ENCODE measurements around the gene CYREN.

The CYREN gene

DNA sequence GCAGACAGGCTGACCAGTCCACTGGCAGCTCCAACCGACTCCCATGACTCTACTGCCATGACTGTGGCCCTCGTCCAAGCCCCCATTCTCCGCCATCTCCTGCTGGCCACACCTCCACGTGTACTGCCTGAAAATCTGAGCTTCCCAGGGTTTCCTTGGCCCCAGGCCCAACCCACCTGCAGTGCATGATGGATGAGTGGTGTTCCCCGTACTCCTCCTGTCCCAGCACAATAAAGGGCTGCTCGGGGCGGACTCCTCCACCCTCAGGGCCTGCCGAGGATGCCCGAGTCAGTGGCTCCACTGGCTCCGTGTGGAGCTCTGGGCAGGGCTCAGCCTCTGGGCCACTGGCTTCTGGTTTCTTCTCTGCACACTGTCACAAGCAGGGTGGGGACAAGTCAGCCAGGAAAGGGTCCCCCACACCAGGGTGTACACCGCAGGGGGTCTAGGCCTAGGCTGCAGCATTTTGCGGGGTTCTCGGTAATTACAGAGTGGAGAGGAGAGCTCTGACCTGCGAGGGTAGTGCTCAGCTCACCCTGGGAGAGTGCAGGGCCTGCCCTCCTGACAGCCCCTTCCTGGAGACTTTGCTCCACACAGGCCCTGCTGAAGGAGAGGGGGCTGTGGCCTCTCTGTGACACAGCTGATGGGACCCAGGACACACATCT is 25.6 kb upstream of the CYREN start:
- DNase-seq, result no peak

DNA sequence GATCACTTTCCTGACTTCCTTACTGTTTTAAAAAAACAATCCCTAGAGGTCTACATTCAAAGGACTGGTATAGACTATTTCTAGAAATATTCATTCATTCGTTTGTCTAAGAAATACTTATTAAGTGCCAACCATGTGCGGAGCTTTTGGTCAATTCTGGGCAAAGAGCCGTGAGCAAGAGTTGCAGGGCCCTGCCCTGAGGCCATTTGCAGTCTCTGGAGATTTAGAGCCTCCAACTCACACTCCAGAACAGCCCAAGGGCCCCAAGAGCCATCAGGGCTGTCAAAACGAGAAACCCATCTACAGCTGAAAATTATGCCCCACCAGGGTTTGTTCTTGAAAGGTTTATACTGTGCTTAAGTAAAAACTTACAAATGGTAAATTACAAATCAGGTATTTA is 24.6 kb upstream of the CYREN start:
- no peak for DNase-seq

DNA sequence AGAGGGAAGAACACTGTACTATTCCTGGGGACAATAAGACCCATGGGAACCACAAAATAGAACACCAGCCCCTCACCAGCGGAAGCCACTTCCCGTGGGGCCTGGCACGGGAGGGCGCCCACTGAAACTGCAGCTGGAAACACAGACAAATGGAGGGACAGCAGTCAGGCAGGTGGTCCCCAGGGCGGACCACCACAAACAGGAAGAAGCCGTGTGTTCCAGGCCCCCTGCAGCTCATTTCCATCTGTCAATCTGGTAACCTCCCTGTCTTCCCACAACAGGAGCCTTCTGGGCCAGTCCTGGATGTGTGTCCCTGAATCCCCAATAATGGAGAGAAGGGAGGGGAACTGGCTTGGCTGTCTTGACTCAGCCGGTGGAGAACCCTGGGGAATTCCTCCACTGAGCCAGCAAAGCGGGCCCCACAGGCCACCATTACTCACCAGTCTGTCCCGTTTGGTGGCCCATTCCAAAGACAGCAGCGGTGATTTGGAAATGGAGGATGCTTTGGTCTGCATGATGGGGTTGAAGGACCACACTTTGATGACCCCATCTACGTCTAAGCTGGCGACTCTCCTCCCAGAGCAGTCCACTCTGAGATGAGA is 24.1 kb upstream of the CYREN start:
- DNase-seq, result no peak

DNA sequence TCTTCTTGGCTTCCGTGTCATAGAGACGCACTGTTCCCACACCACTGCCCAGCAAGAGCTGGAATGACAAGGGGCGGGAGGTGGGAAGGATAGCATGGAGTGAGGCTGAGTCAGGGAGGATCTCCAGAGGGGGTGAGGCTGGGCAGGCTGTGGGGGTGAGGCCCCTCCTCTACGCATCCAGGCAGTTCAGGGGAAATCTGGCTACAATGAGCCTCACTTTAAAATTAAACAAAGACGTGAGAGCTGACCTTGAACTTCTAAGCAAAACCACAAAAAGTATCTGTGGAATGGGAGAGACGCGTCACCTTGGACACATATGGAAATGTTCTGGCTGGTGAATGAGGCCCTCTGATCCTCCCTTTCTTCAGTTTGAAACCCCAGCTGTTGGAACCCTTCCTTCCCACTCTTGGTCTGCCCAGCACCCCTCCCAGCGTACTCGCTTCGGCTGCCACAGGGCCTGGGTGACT is 23.1 kb upstream of the CYREN start:
- DNase-seq, result no peak

DNA sequence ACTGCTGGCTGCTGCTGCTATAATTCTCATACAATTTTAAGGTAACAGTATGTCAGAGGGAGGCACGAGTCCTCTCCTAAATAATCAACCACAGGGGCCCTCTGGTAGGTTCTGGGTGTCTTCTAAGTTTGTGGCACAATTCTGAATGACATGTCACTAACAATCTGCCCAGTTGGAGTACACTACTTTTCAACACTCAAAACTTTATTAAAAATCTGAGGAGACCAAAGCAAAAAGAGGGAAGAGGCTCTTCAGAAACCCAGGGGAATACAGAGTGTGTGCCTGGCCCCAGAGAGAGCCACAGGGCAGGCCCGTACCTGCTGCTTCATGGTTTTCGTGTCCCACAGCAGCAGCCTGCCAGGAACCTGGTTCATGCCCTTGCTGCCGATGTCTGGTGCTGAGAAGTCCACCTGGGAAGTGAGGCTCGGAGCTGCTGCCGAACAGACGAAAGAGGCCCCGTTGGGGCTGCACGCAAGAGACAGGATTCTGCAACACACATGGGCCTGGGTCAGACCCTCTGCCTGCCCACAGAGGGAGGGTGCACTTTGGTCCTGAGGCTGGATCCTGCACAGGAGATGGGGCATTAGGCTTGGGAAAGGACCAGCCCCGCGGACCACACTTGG is 22.5 kb upstream of the CYREN start:
- DNase-seq, result no peak

DNA sequence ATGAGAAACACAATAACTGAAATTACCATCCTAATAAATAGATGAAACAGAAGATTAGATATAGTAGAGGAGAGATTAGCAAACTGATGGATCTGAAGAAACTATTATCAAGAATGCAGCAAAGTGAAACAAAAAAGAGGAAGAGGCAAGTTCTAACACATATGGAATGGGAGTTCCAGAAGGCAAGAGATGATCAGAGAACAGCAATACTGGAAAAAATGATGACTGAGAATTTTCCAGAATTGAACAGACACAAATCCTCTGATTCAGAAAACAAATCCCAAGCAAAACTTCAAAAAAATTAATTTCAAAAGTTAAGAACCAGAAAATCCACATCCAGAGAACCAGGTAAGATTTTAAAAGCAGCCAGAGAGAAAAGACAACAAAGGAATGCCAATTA is 20.2 kb upstream of the CYREN start:
- no peak for DNase-seq

DNA sequence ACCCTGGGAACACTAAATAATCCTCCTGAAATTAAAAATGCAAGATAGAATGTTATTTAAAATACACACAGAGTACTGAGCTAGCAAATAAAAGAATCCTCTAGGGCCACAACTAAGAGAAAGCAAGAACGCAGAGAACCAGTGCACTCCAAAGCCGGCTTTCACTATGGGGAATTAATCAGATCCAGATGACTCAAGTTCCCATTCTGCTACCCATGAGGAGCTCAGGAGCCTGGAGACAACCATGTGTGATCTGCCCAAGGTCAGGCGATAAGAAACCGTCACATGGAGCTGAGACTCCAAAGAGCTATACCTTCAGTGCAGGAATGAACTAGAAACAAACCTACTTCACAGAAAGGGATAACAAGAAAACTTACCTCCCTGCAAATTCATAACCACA is 19.5 kb upstream of the CYREN start:
- DNase-seq, result no peak

DNA sequence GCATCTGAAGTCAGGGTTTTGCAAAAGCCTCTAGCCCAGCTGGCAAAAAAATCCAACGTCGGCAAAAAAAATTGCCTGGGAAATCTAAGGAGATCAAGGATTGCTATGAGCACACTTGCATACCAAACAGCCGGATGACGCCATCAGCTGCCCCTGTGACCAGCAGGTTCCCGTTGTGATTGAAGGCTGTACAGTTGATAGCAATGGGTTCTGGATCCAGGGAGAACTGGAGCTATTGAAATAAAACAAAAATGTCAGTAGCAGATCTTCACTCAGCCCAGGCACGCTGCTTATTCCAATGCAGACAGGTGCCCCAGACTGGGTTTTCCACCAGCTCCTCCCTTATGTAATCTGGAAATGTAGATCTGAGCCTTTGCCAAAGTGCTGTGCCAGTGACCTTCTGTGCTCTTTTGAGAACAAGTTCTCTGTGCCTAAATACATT is 18.7 kb upstream of the CYREN start:
- DNase-seq, result no peak

DNA sequence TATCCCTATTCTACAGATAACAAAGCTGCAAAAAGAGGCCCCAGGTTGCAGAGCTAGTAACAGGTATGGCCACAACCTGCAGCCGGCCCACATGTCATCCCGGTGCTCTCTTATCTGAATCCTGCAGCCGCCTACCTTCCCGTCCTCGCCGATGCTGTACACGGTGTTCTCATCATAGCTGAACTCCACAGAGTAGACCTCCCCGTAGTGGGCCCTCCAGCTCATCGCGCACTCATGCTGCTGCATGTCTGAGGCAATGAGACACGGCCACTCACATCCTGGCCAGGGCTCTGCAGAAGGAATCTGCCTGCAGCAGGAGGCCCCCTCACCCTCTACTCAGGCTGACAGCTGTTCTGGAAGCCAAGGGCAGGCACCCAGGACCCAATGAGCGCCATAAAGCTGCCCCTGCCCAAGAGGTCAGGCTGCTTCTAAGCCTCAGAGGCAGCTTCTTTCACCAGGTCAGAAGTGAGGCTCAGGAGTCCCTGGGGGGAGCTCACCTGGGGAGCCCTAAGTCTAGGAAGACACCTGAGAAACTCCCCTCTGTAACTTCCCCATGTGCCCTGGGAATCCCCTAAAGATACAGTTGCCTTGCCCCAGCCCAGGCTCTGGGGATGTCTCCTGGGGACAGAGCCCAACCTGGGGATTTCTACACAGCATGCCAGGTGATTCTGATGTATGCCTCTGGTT is 17.9 kb upstream of the CYREN start:
- no peak for DNase-seq

DNA sequence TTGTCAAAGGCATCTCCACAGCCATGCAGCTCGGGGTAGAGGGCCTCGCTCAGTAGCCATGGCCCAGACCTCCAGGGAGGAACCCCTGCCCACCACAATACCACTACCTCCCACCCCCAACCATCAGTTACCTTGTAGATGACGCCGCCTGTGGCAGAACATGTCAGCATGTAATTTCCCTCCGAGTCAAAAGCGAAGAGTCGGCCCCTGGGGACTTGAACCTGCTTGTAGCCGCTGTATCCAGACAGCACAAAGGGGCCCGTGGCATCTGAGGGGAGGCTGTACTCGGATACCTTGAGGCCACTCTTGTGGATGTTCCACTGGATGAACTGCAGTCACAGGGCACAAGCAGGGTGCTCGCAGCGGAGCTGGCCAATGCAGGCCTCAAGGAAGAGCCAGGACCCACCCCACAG is 16.3 kb upstream of the CYREN start:
- DNase-seq, result no peak

DNA sequence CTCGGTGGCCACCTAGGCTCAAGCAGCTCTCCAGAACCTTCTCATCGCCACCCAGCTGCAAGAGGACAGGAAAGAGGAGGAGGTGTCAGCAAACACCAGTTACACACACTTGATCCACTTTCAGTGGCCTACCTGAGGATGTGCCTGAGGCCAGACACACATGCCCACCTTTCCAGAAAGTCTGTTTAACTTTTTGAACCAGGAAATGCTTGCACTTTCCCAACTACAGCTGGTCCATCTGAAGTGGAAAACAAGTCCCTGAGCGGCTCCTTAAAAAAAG is 15.7 kb upstream of the CYREN start:
- DNase-seq, result no peak

DNA sequence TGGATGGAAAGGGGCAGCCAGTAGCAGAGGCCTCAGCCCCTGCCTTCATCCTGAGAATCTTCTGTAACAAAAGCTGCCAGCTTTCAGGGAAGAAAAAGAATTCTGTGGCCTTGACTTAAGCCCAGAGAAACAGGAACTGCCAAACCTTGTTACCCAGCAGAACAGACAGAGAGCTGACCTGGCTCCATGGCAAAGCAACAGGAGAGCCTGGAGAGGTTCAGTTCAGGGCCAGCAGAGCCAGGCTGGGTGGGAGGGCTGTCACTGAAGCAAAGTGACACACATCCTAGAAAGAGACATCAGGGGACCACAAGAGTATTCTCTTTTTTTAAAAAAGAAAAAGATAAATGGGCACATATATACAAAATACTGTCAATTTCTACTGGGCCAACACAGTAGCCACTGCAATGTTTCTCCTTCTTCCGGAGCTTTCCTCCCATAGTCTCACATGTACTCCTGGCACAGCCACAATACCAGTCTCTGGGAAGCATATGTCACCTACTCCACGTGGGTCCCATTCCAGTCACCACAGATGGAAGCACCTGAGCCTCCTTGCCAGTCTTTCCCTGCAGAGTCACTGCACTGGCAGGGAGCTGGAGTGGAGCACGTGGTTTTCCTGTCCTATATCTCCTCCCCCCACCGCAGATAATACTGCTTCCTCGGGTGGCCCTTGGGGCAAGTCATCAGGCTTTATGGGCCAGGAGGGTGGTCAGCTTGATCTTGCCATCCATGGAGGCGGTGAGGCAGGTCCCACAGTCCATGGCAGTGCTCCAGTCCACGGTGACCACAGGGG is 15.2 kb upstream of the CYREN start:
- DNase-seq, result no peak

DNA sequence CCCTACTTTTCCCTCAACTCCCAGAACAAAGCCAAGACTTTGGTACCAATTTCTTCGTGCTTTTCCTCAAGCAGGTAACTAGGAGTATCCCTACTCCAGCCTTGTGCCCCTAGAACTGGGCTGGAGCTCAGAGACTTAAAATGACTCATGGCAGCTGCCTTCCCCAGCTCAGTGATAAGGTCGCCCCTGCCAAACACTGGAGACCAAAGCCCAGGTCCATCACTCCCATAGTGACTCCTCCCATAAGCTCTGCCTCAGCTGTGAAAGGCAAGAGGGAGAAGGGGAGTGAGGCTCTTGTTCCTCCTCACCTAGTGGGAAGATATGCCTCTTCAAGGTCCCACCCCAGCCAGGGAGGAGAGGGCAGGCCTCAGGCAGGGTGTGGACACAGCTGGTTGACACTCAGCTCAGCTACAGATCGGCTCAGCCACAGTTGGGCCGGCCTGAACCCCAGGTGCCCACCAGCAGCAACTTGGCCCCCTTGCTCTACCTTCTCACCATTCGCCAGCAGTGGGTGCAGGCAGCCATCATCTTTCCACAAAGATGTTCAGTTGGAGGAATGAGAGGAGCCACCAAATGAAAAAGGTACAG is 13.8 kb upstream of the CYREN start:
- DNase-seq, result no peak

DNA sequence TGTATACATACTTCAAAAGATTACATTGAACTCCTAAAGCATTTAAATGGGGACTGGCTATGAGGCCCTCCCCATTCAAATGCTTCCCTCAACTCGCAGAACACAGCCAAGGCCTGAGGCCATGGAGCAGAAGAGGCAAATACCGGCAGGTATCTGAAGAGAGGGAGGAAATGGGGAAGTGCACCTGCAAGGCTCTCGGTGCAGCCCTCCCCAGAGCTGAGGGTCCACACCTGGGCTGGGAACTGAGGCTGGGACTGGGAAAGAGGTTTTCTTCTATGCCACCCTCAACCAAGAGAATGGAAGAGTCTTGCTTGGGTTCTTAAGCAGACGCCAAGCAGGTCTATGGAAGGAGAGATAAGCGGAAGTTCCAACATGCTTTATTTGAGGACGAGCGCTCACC is 13.0 kb upstream of the CYREN start:
- no peak for DNase-seq

DNA sequence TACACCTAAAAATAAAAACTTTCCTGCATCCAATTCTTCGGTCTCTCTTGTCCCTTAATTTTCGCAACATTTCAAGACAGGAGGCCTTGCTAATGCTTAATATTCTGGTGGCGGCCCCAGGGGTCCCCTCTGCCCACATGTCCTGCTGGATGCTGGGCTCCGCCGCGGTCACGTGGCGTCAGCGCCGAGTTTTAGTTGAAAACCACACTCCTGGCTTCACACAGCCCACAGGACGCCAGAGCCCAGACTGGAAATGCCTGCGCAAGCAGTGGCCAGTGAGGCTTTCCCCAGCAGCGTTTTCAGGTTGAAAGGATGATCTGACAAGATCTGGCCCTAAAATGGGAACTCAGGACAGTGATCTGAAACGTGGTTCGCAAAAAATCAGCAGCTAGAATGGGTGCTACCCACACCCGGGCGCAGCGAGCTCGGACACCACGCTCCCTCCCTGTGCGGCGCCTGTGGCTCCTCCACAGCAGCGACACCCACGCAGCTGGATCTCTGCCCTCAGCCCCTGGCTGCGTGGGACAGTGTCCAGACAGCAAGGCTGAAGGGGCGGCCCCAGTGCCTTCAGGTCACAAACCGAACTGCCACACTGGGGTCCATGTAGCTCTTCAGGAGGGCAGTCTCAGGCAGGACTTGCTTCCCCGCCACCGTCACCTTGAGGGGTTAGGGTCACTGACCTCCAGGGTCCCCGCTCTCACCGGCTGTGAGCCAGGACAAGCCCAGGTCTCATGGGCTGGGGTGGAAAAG is 11.6 kb upstream of the CYREN start:
- DNase-seq, result no peak

DNA sequence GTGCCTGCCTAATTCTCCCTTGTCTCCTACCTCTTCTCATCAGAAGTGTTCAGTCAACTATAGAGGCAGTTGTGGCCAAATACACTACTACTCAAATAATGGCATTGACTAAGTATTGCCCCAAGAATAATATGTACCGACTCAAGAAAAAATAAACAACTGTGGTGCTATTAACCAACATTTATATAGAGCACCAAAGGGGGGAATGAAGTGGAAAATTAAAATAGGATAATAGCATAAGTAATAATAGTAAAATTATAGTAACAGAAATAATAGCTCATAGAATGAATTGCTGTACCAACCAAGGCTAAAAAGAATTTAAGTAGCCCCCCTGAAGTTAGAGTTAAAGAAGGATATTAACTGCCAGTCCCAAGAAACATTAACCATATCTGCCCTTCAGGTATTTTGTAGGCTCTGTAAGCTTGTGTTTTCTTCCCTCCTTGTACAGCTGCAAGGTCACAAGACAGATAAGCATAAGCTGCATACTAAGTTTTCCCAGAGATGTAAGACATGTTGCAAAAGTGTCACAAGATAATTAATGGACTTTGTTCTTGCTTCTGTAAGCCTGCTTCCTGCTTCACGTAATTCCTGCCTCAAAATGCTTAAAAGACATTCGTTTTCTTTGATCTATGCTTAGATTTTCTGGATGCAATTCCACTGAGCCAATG is 10.9 kb upstream of the CYREN start:
- DNase-seq, result no peak

DNA sequence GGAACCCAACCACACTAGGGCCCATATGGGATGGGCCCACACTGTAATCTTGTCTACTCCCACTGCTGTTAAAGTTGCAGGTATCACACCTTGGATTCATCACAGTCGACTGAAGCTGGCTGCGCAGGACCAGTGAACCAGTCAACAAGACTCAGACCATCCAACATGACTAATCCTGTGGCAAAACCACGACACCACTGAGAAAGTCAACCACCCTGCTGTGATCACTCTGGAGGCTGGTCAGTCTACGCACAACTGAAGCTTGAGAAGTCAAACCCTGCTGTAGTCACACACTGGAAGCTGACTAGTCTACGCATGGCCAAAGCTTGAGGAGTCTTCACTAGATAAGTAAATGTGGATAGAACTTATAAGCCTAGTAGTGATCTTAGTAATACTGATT is 9.6 kb upstream of the CYREN start:
- DNase-seq, result no peak

DNA sequence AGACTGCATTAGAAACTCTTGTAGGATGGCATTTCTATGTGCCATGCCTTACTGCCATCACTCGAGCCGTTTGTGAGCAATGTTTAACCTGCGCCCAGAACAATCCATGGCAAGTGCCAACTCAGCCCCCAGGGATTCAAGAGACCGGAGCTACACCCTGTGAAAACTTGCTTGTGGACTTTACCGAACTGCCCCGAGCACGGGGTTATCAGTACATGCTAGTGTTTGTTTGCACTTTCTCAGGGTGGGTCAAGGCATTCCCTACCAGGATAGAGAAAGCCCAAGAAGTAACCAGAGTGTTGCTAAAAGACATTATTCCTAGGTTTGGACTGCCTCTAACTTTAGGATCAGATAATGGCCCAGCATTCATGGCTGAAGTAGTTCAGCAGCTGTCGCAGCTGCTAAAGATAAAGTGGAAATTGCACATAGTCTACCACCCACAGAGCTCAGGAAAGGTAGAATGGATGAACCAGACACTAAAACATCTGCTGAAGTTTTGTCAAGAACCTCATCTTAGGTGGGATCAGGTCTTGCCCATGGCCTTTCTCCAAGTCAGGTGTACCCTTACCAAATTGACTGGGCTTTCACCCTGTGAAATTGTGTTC is 8.9 kb upstream of the CYREN start:
- no peak for DNase-seq

DNA sequence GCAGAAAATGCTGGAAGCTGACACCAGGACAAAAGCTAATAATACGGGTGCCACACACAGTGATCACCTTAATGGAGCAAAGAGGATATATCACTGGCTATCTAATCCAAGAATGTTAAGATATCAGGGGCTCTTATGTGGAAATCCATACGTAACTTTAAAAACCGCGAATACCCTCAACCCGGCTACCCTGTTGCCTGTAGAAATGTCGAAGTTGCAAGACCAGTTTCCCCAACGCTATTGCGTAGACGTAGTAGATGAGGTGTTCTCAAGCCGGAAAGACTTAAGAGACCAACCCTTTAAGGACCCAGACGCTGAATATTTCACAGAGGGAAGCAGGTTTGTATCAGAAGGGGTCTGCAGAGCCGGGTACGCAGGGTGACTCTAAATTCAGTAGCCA is 7.9 kb upstream of the CYREN start:
- no peak for DNase-seq

DNA sequence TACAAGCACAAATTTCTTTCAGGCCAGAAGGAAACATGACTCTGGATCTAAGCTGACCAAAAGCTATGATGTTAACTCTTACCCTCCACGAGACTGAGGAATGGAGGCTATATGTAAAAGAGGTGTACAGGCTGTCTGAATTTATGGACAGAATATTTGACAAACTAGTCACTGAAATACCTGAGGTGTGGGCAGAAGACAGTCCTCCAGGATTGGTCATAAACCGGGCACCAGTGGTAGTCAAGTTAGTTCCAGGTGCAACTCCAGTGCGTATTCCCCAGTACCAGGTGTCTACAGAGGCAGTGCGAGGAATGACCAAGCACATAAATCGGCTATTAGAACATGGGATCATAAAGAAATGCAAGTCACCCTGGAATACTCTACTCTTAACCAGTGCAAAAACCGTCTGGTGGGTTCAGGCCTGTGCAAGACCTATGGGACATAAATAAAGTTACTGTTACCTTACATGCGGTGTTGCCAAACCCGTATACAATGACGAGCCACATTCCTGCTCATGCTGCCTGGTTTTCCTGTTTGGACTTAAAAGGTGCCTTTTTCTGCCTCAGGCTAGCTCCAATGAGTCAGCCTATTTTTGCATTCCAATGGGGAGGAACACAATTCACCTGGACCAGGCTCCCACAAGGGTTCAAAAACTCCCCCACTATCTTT is 6.7 kb upstream of the CYREN start:
- DNase-seq, result peak; percentile 25

DNA sequence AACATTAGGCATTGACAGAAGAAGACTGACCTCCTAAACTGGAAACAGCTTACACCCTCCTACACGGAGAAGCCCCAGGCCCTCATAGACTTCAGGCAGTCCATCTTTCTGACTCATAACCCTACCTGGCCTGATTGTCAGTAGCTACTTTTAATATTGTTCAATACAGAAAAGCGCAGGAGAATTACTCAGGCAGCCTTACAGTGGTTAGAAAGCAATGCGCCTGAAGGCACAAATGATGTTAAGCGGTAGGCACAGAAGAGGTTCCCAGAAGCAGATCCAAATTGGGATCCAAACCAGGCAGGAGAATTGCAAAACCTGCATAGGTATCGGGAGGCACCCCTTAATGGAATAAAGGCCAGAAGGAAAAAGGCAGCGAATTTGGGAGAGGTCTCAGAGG is 5.4 kb upstream of the CYREN start:
- DNase-seq, result no peak
